GM19372 (cell line): Measurements from ENCODE around the gene AKT3.
A peak's percentile ranks its signal among the peaks of the same experiment; 100 is the strongest.

ENCODE experiments used
- ATAC-seq: cut with Tn5 transposase; IDR thresholded peaks from one replicate; pipeline ENCODE4 v1.9.1; 2021; ENCODE audit warnings: mild to moderate bottlenecking, low read depth, moderate library complexity; ENCODE audit not compliant: unreplicated experiment

Gene AKT3

DNA sequence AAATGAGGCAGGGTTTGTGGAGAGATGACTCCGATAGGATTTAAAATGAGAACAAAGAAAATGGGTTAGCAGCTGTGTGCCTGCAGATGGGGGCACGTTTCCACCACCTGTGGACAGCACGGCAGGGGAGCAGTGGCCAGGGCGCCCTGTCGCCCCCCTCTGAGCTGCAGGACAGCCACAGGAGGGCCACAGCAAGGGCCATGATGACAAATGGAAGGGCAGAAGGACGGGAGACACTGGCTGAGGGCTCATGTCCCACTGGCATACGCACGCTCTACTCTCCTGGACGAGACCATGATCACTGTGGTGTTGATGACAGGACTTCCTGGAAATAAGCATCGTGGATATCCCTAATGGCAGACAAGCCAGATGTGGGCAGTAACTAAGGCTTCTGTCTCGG is 353.2 kb downstream of the AKT3 start:
- ATAC-seq: no peak

DNA sequence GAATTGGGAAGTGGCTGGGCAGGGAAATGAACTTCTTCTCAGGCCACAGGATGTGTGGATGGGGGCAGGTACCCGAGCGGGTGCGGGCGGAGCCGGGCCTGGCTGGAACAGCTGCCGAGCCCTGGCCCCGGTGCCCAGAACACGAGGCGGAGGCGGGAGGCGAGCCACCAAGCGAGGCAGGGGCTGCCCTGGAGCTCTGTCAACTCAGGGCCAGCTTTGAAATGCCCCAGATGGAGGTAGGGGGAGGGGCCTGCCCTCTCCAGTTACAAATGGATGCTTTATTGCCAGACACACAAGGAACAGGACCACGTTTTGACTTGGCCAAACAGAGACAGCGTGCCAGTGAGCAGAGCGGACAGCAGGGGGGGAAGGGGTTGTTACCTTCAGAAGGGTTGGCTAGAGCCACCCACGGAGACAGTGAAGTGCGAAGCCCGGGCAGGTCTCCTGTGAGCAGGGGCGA is 353.8 kb downstream of the AKT3 start:
- no peak for ATAC-seq

DNA sequence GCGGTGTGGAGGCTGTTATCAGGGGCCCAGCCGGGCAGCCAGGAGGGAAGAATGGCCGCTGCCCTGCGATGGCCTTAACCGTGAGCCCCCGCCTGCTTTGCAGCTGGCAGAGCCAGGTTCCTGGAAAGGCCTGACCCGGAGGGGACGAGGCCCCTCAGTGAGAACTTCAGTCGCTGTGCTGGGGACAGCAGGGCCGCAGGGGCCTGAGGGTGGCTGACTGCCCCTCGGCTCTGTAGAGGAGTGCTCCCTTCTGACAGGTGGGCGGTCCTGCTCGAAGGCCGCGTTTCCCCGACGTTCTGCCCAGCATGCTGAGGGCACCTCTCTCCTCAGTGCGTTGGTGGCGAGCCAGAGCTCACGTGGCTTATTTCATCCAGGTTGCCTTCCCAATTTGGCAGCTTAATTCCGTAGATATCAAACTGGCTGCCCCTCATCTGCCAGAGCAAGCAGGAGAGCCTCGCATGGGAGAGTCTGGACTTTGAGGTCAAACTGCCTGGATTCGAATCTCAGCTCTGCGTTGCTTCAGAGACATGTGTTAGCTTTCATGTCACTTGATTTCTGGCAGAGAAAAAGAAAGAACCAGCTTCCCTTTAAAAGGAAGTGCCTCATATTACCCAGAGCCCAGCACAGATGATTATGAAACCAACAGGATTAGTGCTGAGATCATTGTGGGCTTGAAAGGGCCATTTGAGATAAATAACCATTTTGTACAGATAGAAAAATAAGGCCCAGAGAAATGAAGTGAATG is 354.4 kb downstream of the AKT3 start:
- ATAC-seq: no peak

DNA sequence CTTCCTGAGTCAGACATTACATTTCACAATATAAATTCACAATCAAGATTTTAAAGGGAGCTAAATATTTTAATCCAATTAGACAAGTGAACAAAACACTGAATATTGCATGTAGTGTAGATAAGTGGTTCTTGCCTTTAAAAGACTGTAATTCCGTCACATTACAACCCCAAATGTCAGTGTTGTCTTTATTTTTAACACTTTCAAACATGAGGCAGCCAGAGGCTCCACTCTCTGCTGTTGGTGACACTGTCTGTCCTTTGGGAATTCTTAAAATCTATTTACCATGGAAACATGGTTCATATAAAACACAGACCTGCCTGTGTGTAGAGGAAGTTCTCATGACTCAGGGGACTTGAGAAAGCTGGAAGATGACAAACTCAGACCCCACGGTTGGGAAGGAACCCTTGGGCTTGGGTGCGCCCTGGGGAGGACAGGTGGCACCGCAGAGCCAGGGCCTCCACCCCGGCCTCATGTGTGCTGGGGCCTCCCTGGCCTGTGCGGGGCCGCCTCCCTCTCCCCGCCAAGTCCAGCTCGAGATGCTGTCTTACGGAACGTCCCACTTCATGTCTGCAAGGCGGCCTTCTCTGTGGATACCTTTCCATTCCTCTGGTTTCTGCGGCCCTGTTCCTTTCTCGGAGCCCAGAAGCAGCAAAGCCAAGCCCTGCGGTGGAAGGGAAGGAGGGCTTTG is 355.2 kb downstream of the AKT3 start:
- ATAC-seq: no peak

DNA sequence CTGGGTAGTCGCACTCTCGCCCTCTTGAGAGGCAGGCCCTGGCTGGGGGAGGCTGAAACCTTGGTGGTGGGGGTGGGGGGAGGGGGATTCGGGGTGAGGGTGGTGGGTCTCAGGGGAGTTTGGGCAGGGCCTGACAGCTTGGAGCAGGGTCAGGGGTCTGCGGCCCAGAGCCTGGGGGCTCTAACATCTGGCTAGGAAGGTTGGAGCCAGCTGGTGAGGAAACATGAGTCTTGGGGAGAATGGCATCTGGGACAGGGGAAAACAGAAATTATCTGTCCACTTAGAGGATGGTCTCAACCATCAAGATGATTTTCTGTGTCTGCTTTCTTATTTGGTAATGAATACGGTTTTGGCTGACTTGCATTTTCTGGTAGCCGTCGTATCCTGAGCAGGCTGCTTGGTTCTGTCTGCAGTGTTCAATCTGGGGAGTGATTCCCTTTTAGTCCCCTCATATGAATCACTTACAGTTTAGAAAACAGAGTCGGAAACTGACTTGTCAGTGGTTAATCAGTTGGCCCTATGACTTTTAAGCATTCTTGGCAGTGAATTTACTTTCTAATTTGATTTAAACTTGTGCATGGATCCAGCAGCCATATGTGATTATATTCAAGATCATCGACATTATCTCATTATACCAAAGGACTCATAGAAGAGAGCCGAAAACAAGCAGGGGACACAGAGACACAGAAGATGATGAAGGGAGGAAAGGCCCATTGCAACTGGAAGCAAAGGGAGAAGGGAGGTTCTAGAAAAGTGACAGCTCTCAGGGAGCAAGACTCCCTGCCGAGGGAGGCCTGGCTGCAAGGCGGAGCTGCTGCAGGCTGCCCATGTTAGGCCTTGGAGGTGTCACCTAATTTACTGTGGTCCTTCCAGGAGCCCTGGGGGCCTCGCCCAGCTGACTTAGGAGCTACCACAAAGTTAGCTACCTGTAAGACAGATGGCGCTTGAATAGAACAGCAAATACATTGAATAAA is 356.6 kb downstream of the AKT3 start:
- ATAC-seq: no peak

DNA sequence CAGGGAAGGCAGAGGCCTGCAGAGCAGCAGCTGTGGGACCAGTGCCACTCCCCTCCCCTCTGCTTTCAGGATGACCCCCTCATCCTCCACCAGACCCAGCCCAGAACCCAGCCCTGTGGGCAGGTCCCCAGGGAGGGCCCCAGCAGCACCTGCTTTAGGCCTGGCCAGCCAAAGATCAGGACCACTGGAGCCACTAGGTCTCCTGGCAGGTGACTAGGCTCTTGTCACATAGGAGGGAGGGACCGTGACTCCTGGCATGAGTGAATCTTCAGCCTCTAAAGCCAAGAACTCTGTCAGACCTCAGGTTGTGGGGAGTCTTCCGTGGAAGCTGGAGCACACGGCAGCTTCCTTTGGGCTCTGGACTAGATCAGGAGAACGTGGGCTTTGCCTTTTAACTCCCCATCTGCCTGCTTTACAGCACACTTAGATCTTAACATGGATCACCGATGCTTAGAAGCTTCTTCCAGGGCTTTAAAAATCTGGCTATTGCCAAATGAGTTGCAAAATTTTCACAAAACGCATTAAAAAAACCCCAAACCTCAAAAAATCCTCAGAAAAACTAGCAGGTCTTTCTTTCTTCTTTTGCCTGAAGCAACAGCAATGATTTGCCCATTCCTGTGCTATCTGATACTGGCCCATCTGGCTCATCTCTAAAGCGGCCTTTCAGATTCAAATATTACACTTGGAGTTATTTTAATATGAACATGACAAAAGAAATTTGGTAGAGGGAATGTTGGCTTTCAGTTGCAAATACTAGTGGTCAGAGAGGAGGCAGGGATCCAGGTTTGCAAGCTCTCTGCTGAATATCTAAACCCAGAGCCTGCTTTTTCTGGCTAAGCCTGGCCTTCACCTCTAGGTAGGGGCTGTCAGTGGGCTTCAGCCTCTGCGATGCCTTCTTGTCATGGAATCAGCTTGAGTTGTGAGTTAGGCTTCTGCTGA is 359.0 kb downstream of the AKT3 start:
- ATAC-seq: no peak

DNA sequence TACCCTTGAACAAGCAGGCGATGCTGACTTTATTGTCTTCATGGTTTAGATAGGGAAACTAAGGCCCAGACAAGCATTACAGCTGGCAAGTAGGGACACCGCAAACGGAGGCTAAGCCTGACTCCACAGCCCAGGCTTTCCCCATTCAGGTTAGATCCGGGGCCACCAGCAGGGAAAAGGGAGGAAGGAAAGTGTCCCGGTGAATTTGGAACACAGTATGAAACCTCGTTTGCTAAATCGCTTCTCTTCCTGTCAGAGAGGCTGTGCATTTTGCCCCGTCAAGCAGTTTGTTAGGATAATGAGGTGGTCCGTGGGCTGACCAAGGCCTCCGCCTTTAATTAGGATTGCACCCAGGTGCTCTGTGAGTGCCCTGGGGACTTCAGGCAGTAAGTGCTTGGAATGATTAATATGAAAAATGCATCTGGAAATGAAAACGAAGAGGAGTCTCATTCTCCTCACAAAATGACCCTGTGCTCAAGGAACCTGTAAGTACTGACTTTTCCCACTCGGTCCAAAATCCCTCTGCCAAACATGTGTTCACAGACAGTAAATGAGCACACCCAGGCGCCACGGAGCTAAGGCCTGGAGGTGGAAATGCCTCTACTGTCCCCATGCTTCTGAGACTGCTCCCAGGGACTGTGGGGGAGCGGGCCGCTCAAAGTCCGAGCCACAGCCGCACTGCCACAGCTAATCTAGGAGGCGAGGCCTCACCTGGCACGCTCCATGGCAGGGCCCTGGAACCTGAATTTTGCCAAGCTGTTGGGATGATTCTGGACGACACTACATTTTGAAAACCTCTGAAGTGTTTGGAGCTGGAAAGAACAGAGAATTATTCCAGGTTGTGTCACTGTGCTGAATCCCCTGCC is 360.1 kb downstream of the AKT3 start:
- no peak for ATAC-seq

DNA sequence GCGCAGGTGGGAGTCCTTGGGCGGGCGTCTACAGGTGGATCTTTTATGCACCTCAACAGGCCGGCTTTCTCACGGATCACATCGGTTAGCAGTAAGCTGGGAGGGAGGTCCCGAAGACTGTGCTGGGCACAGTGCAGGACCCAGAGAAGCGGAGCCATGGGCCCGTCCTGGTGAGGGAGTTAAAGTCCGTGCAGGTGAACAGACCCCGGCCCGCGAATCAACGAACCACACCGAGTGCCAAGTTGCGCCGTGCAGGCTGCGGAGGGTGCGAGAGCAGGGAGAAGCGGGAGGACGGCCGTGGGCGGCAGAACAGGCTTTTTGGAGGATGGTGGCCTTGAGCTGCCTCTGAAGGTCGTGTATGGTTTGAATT is 360.9 kb downstream of the AKT3 start:
- no peak for ATAC-seq

DNA sequence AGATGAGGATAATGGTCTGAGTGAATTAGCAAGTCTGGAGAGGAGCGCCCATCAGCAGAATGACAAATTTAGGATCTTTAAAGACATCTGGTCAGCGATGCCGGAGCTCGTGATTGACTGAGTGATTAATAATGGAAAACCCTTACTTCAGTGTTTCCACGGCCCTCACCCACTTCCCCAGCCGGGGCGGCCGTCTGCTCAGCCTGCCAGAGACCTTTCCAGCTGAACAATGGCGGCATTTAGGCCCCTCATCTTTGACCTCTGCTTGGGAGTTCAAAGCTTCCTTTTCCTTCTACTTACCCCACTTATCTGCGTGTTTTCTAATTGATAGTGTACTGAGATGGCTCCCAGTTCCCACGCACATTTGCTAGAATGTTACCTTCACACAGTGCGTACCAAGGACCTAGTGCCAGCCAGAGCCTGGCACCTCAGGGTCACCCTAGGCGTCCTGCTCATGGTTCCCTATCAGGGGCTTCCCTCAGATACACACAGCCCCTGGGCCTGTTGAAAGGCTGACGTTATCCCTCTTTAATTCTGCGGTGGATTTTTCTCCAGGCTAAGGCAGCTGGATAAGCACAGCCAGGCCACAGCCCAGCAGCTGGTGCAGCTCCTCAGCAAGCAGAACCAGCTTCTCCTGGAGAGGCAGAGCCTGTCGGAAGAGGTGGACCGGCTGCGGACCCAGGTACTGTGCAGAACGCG is 361.4 kb downstream of the AKT3 start:
- no peak for ATAC-seq

DNA sequence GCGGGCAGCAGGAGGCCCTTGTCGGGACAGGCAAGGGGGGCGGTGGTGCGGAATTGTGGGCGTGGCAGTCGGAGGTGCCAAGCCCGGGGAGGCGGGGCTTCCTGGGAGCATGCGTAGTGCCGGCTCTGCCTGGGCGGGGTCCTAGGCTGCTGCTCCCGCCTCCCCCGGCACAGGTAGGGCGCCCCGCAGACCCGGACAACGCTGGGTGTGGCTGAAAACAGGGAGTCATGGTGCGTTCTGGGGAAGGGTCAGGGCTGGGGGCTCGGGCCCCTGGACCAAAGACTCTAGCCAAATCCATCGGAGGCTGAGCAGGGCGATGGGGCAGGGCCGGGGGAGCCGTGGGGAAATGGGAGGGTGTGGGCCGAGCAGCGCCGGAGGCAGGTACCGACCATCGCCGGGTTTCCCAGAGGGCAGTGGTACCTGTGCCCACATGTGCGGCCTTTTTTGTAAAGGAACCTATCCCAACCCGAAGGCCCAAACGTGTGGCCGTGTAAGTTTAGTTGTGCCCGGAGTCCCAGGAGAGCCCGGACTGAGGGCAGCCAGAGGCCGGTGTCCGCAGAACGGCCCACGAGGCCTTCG is 362.3 kb downstream of the AKT3 start:
- peak; percentile 72 for ATAC-seq

DNA sequence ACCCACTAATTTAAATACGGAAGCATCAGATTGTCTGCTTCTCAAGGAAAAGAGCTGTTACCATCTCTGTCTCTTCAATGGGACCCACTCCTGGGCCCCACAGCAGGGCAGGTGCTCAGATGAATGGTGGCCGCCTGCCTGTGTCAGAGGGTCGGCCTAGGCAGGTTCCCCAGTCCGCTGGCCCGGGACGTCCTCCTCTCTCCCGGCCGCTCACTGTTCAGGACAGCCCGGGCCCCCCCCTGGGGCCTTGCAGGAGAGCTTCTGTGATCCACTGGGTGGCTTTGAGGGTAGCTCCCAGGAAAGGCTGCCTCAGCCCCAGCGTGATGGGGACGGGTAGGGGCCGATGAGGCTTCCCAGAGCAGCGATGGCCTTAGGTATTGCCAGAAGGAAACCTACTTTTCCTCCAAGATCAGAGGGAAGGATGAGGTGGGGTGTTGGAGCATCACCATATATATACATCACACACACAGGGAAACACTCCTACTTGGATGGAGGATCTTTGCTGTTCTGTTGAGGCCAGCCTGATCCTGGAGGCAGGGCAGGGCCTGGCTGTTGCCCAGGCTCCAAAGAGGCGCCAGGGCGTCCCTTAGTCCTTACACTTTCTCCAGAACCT is 362.9 kb downstream of the AKT3 start:
- ATAC-seq: peak; percentile 24

DNA sequence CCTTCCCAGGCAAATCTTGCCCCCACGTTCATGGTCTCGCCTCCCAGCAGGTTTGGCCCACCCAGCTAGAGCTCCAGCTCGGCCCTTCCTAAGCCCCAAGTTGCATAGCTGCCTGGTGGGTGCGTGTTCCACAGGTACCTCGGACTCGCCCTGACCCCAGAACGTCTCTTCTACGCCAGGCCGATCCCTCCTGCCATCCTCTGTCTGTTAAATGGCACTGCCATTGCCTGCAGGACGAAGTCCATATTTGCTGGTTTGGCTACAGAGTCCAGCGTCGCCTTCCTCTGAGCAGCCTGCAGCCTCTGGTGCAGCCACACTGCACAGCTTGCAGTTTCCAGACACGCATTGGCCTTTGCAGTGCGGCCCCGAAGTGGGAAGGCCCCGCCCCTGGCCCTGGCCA is 366.1 kb downstream of the AKT3 start:
- ATAC-seq: no peak

DNA sequence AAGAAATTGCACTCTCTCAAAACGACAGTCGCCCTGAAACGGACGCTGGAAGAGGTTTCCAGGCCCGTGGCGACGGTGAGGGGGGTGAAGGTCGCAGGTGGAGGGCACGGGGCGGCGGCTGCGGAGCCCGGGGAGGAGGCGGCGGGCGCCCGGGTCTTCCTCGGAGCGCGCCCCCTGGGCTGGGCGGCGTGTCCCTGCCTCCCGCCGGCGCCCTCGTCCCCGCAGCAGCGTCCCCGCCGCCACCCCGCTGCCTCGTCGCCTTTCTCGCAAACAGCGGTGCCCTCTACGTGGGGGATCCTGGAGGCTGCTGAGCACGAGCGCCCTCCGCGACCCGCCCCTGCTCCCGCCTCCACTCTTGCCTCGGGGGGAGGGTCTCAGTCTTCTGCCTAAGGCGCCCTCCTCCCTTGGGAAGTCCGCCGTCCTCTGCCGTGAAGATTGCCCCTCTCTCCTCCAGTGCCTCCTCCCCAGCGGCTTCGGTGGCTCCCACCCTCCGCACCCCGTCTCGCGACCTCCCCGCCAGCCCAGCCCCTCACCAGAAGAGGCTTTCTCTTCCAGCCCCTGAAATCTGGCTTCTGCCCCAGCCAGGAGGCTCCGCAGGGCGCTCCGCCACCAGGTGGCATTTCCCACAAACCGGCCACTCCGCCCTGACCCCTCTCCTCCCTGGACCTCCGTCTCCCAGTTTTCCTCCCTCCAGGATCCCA is 366.8 kb downstream of the AKT3 start:
- ATAC-seq: no peak

DNA sequence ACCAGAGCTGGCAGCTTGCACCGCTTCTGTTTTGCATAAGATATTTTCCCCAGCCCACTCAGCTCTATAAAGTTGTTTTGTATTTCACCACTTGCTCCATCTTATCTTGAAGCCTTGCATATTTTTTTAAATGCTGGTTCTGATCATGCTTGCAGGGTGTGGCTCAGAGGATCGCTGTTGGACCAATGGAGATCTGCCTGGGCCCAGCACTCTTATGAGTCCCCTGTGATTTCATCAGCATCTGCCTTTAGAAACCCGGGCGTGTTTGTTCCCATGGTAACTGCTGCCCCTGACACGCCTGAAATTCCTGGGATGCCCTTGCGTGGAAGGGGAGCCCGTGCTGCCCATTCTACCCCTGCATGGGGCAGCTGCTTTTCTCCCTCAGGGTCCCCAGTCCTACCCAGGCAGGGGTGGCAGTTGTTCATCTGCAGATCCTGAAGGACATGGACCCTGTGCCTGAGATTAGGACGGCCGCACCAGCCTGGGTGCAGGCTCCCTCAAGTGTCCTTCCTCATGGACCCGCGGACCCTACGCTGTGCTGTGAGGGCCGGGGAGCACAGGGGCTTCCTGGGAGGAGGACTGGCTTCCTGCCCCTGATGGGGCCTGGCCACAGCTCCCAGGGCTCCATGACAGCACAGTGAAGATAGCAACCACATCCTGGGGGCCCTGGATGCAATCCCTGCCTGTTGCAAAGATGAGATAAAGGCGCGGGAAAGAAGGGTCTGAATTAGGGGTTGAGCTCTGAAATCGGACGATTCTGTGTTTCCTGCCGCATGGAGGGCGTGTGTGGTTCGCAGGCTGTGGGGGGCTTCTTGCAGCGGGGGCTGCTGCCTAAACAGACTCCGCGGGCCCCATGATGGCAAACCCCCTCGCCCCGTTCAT is 367.7 kb downstream of the AKT3 start:
- ATAC-seq: no peak

DNA sequence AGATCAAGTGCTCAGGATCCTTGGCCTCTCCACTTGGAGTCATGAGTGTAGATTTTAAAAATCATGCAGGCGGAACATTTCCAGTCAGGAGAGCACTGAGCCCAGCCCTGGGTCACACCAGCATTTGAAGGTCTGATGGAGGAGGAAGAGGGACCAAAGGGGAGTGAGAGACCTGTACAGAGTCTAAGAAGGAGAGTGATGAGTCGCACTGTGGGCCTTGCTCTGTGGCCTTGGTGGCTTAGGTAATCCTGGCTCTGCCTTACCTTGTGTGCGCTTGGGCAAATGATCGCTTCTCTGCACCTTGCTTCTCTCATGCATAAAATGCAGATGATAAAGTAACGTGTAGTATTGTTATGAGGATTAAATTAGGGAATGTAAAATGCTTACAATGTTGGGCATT is 368.9 kb downstream of the AKT3 start:
- ATAC-seq: no peak

DNA sequence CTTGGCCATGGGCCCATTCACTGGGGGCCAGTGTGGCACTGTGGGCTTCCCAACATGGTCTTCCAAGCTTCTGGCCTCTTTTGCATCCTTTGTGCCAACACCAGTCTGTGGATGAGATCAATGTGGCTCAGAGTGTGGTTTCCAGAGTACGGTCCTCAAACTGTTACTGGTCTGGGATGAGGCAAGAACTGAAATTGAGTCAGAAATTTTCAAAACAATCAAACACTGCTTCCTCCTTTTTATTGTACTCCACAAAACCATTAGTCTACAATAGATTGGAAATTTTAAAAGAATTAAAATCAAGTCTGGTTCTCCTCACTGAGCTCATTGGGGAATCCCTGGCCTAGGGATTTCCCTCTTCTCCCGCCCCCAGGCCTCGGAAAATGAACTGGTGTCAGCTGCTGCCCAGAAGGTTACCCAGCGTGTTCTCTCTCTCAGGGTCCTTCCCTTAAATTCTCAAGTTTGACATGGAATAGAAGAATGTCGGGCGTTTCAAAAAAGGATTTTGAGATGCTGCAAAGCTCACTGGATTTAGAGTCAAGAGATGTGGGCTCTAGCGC is 372.2 kb downstream of the AKT3 start:
- no peak for ATAC-seq
